ENCODE data around the gene SLC6A9.

GRCh38 chr1:43982808-43983207 is 48.5 kb downstream of the SLC6A9 start:
- TF ChIP-seq CTCF (IDR thresholded peaks at IDR 0.05), result no peak
- TF ChIP-seq POLR2A (IDR thresholded peaks at IDR 0.05), result no peak
- no peak for TF ChIP-seq EP300 (IDR thresholded peaks at IDR 0.05)
